IPS DF 4.7 (cell line): ENCODE measurements around the gene VIM.
"Not testable (repeated sequence)": the region's sequence is repeated elsewhere in the genome, so short reads cannot be mapped to it uniquely, and the experiment has no call there.

ENCODE experiments used
- DNase-seq: peaks from one replicate; pipeline ENCODE4 v3.0.0-alpha.2; 2013; ENCODE audit warnings: low spot score; ENCODE audit errors: extremely low read depth

VIM gene

DNA sequence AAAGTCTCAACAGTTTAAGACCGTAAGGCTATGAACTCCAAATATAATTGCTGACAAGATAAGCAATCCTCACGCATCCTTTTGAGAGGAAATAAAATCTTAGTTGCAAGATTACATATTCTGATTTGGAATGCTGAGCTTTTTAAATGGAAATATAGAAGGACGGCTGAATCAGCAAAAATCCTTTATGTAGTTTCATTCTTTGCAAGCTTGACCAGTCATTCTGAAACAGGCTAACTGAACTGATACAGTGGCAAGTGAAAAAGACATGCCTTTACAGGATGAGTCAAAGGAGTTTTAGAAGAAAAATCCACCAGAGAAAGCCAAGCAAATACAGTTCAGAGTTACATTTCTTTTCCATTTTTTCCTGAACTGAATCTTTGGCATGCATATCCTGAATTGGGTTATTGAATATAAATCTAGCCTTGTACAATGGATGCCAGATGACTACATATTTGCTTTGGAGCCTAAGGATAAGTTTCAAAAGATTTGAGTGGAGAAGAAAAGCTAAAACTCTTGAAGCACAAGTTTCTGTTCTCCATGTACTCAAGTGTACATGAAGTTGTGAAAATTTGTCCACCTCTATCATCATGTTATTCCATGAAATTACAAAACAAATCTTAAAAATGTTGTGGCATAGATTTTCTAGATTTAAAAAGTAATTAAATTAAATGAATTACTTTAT is 4.4 kb downstream of the VIM start:
- no peak for DNase-seq

DNA sequence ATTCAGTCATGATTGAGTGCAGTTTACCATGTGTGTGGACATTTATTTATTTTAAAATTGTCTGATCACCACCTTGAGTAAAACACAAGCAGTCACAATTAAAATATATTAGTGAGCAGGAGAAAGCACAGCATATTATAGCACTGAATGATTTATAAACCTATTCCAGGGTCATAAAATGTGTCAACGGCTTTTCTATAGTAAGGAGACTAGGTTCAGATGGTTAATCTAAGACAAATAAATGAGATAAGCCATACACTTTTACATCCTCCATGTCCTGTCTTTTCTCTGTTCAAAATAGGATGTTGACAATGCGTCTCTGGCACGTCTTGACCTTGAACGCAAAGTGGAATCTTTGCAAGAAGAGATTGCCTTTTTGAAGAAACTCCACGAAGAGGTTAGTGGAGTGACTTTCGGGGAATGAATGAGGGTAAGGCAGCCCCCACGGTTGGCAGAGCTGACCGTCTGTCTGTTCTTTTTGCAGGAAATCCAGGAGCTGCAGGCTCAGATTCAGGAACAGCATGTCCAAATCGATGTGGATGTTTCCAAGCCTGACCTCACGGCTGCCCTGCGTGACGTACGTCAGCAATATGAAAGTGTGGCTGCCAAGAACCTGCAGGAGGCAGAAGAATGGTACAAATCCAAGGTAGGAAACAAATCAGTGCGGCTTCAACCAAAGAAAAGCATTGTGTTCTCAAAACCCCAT is 5.4 kb downstream of the VIM start:
- no peak for DNase-seq

DNA sequence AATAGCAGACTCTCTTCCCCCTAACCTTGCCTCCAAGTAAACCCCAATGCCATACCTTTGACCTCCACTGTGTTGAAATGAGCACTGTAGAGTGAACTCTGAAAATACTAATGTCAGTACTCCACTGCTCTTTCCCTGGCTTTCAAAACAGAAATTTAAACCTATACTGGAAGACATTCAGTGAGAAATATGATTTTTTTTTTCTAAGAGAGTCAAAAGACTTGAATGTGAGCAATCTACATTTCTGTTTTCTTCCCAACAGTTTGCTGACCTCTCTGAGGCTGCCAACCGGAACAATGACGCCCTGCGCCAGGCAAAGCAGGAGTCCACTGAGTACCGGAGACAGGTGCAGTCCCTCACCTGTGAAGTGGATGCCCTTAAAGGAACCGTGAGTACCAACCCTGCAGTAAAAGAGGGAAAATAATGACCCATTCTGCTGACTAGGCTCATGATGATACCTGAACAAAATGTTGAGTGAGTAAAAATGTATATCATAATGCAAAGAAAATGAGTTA is 6.4 kb downstream of the VIM start:
- no peak for DNase-seq

DNA sequence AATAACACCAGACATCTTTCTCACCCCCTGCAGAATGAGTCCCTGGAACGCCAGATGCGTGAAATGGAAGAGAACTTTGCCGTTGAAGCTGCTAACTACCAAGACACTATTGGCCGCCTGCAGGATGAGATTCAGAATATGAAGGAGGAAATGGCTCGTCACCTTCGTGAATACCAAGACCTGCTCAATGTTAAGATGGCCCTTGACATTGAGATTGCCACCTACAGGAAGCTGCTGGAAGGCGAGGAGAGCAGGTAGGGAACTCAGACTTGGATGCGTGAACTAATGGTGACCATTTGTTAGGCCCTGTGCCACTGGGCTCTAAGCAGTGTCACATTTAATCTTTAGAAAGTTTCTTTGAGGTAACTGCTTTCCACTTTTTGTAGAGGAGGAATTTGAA is 7.1 kb downstream of the VIM start:
- DNase-seq = no peak

DNA sequence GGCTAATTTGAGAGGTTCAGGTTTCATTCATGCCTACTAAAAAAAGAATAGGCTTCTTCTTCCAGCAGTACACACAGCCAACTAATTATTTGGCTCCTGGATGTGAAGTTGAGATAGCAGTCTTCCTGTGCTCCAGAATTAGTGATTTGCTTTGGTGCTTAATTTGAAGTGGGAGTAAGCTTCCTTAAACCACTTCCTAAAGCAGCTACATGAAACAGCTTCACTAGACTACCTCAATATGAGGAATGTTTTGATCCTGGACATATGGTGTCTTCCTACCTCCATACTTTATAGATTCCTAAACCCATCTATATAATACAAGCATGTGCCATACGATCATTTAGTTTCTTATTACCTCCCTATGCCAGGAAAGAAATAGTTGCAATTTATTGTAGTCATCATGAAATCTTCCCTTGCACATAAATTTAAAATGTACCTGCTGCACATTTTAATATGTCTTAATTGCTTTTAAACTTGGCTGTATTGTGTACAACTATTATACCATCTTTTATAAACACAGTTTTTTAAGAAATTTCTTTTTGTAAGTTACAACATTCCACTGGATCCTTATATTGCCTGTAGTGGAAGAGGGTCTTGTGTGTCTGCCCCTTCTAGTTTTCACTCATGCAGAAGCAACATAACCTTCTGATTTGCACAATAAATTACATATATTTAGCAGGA is 8.6 kb downstream of the VIM start:
- no peak for DNase-seq

DNA sequence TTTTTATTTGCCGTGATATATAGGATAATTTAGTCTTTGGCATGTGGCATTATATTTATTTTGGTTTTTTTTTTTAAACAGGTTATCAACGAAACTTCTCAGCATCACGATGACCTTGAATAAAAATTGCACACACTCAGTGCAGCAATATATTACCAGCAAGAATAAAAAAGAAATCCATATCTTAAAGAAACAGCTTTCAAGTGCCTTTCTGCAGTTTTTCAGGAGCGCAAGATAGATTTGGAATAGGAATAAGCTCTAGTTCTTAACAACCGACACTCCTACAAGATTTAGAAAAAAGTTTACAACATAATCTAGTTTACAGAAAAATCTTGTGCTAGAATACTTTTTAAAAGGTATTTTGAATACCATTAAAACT is 9.1 kb downstream of the VIM start:
- no peak for DNase-seq

DNA sequence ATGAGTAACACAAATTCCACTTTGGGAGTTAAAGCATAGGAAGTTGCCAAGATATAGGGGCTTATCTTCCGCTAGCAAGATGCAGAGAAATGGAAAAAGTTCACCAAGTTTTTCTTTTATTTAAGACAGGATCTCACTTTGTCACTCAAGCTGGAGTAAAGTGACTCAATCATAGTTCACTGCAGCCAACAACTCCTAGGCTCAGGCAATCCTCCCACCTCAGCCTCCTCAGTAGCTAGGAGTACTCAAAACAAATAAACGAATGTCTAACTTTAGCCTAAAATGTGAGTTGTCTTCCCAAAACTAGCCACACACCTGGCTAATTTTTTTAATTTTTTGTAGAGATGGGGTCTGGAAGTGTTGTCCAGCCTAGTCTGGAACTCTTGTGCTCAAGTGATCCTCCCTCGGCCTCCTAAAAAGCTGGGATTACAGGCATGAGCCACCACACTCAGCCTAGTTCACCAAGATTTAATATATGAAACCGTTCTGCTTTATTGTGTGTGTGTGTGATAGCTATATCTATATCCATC is 9.9 kb downstream of the VIM start:
- DNase-seq = no peak

DNA sequence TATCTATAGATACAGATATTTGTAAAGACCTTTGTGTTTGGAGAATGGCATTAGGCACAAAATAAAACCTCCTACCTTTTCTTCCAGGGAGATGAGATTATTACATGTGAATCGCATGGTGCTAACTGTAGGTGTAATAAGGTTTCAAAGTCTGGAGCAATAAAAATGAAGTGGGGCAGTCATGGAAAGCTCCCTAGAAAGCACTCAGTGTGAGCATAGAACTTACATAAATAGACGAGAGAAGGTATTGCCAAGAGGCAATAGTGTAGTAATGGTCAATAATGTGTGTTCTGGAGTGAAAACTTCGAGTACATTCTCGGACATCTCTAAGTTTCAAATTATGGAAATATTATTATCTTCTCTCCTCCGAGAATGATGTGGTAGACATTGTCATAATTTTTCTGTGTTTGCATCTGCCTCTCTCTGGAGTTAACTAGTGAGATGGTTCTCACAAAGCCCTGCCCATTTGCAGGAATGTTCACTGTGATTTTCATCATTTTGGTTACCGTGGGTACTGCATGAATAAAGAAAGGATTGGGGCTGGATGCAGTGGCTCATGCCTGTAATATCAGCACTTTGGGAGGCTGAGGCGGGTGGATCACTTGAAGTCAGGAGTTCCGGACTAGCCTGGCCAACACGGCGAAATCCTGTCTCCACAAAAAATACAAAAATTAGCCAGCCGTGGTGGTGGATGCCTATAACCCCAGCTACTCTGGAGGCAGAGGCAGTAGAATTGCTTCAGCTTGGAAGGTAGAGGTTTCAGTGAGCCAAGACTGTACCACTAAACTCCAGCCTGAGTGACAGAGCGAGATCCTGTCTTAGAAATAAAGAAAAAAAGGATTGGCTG is 10.6 kb downstream of the VIM start:
- no peak for DNase-seq

DNA sequence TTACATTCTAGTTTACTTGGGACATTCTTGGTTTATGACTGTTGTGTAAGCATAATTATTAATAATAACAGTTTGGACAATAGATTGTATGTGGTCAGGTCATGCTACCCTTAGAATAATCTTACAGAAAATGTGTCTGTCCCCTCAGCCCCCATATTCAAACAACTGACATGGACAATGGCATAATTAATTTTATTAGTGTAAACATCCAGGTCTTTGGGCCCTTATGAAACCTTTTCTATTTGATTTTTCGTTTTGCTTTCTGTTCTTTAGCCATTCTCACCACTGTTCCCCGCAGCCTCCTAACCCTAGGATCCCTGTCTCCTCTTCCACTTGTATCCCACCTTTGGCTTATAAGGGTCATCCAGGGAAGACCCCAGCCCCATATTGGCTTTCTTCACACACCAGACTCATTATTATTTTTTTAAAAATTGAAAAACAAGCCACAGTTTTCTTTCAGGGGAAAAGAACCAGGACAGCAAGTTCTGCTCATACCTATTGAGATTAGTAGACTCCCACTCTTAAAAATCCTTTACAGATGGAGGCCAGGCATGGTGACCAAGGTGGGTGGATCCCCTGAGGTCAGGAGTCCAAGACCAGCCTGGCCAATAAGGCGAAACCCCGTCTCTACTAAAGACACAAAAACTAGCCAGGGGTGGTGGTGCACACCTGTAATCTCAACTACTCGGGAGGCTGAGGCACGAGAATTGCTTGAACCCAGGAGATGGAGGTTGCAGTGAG is 11.5 kb downstream of the VIM start:
- no peak for DNase-seq

DNA sequence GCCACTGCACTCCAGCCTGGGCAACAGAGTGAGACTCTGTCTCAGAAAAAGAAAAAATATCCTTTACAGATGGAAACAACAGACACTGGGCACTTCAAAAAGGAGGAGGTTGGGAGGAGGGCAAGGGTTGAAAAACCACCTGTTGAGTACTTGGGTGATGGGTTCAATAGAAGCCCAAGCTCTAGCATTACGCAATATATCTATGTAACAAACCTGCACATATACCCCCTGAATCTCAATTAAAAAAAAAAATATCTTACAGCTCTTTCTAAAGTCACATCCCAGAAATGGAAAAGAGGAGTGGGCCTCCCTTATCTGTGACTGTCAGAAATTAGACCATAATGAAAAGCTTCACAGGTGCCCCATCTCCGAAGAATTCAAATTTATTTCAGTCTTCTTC is 12.1 kb downstream of the VIM start:
- no peak for DNase-seq

DNA sequence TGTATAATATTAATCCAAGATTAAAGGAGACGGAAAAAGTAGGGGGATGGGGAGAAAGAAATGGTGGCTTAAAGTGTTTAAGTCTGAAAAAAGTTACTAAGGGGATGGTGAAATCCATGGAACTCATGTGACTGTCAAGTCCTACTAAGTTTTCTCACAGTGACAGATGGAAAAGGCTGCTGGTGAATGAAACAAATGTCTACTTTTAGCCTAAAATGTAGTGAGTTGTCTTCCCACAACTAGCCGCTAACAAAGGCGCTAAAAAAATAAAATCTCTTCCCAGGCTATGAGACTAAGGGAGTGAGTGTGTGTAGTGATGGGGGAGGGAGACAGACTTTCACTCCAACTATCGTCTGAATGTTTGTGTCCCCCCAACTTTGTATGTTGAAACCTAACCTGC is 12.6 kb downstream of the VIM start:
- DNase-seq = no peak

DNA sequence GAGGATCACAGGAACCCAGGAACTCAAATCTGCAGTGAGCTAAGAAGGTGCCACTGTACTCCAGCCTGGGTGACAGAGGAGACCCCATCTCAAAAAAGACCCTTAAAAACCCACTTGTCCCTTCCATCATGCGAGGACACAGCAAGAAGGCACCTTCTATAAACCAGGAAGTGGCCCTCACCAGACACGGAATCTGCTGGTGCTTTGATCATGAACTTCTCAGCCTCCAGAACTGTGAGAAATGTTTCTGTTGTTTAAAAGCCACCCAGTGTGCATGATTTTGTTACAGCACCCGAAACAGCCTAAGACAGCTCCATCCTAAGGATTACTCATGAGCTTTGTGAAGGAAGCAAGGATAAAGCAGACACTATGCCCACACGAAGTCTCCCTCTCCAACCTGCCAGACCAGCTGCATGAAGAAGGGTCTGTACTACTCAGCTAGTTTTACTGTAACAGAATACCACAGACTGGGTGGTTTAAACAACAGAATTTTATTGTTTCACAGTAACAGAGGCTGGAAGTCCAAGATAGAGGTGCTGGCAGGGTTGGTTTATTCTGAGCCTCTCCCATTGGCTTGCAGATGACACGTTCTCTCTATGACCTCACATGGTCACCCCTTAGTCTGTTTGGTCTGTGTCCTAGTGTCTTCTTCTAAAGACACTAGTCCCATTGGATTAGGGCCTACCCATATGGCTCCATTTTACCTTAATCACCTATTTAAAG is 13.7 kb downstream of the VIM start:
- DNase-seq = no peak

DNA sequence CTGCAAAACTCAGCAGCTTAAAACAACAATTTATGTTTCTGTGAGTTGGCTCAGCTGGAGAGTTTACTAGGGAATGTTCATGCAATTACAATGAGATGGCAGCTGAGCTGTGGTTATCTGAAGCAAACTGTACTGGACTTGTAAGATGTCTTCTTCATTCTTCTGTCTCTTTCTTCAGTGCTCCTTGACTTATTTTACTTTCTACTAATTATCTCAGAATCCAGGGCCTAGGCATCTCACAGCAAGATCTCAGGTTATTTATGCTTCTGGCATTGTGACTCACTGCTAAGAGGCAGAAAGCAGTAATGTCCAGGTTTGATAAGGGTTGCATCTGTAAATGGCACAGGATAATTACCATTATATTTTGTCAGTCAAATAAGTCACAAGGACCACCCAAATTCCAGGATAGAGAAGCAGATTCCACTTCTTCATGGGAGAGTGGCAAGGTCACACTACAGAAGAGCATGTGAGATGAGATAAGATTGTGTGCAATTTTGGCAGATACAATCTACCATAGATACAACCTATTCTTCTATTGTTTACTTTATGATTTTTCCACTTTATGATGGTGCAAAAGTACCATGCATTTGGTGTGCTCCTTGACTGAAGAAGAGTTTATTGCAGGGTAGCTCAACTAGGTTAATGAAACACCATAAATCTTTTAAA is 16.8 kb downstream of the VIM start:
- DNase-seq = no peak

DNA sequence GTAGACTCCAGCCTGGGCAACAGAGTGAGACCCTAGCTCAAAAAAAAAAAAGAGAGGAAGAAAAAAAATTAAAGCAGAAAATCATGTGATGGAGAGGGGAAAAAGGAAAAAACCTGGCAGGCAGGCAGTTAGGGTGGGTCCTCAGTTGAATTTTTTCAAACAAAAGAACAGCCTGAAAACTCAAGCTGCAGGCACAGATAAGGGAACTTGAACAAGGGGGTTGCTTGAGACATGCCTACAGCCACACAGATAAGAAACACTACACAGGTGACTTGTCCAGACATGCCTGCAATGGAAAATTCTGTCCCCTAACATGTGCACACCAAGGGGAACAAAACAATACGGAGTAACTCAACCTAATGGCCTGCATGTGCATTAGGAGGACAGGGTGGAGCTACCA is 19.2 kb downstream of the VIM start:
- DNase-seq = no peak

DNA sequence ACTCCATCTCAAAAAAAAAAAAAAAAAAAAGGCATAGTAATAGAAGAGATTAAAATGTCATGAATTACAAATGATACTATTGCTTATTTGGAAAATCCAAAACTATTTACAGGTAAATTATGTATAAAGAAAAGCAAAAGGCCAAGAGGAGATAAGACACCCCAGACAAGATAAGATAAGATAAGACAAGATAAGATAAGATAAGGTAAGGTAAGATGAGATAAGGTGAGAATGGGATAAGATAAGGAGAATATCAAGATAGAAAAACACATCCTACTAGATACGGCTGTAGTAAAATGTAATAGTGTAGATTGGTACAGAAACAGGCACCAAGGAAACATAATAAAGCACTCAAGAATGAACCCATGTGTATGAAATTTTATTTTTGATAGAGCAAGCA is 20.9 kb downstream of the VIM start:
- DNase-seq = no peak

DNA sequence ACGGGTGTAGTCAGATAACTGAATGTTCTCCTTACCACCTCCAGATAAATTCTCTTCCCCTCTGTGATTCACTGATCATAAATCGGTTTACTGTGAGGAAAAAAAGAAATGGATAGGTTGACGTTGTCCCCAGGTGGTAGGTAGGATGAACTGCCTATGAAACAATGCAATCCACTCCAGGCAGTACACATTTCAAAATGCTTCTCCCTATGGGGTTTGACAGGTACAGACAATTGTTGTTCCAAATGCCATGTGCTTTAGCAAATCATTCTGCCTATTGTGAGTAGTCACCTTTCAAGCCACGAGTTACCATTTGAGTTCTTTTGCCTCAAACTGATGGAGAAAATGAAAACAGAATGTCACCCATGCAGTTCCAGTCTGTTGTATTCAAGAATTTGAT is 21.8 kb downstream of the VIM start:
- DNase-seq = no peak

DNA sequence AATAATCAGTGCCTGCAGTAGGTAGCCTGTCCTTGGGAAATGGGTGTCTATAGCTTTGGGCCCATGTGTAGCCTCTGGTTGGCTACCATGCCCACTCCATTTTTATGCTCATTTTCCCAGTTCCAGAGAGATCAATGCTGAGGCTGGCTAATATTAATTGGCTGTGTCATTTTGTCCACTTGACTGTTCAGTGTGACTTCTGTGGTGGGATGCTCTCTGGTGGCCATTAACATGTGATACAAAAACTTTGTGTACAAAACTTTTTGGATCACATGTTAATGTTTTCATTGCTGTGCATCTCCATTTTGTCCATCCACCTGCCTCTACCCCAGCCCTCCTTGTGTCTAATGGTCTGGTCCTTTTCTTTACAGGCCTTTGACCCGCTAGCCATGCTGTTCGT is 22.7 kb downstream of the VIM start:
- no peak for DNase-seq

DNA sequence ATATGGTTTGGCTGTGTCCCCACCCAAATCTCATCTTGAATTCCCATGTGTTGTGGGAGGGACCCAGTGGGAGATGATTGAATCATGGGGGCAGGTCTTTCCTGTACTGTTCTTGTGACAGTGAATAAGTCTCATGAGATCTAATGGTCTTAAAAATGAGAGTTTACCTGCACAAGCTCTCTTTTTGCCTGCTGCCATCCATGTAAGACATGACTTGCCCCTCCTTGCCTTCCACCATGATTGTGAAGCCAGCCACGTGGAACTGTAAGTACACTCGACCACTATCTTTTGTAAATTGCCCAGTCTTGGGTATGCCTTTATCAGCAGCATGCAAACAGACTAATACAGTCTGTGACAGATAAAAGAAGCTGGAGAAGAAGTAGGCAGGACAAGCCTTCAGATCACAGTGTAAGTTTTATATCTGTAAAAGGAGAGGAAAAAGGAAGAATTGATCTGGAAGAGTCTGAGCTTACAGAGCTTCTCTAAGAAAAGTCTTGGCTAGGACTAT is 26.6 kb downstream of the VIM start:
- not testable (repeated sequence) for DNase-seq

DNA sequence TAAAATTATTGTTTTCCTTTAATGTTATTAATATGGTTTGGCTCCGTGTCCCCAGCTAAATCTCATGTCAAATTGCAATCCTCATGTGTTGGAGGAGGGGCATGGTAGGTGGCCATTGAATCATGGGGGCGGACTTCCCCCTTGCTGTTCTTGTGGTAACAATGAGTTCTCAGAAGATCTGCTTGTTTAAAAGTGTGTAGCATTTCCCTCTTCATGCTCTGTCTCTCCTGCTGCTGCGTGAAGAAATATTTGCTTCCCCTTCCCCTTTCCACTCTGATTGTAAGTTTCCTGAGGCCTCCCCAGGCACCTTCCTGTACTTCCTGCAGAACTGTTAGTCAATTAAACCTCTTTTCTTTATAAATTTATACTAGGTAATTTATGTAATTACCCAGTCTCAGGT is 27.5 kb downstream of the VIM start:
- no peak for DNase-seq
